Spleen (tissue), 11 donors: ENCODE results near the gene CHMP1B. TPM values are rescaled to one million over a fixed set of nuclear protein-coding genes. Genes with fewer than 3 reads are reported as not detected.

Experiments used
- DNase-seq: peaks from one replicate; pipeline ENCODE4 v3.0.0-alpha.2; 2020
- H3K27ac ChIP-seq, 8 donors: fragments of 200-600 bp; sonication (generic) in 7 of 8; 1 replicate in 4 of 8; 2 replicates in 4 of 8; pipeline versions ENCODE4 v1.5.0 to v1.8.0; 2016 to 2021; ENCODE audit warnings: inconsistent platforms in 4 of 8, mild to moderate bottlenecking in 4 of 8, moderate library complexity in 1 of 8
- H3K27me3 ChIP-seq, 7 donors: fragments of 200-600 bp; sonication (generic) in 6 of 7; replicated peaks in 1 of 7; 1 replicate in 4 of 7; 2 replicates in 3 of 7; pipeline versions ENCODE4 v1.5.0 to v1.8.0; 2016 to 2021; ENCODE audit warnings: inconsistent platforms in 3 of 7, mild to moderate bottlenecking in 1 of 7
- H3K36me3 ChIP-seq, 6 donors: fragments of 200-600 bp; sonication (generic) in 5 of 6; 1 replicate in 4 of 6; 2 replicates in 2 of 6; pipeline versions ENCODE4 v1.5.0 to v1.8.0; 2016 to 2021; ENCODE audit warnings: inconsistent platforms in 2 of 6
- H3K4me1 ChIP-seq, 6 donors: fragments of 200-600 bp; sonication (generic) in 5 of 6; 1 replicate in 3 of 6; 2 replicates in 3 of 6; pipeline versions ENCODE4 v1.5.0 to v1.8.0; 2016 to 2021; ENCODE audit warnings: inconsistent platforms in 3 of 6
- H3K4me3 ChIP-seq, 8 donors: fragments of 200-600 bp; sonication (generic) in 7 of 8; 1 replicate in 4 of 8; 2 replicates in 4 of 8; pipeline versions ENCODE4 v1.5.0 to v1.8.0; 2016 to 2021; ENCODE audit warnings: inconsistent platforms in 4 of 8, mild to moderate bottlenecking in 4 of 8, moderate library complexity in 2 of 8
- H3K9me3 ChIP-seq, 8 donors: fragments of 200-600 bp; sonication (generic) in 7 of 8; 1 replicate in 4 of 8; 2 replicates in 4 of 8; pipeline versions ENCODE4 v1.5.0 to v1.8.0; 2016 to 2021; ENCODE audit warnings: inconsistent platforms in 4 of 8
- POLR2A ChIP-seq, 3 donors: fragments of 450-650 bp; IDR thresholded peaks; one replicate each; pipeline ENCODE4 v1.5.1; 2017; ENCODE audit warnings: antibody characterized with exemption in 3 of 3, mild to moderate bottlenecking in 1 of 3
- POLR2AphosphoS5 ChIP-seq, 3 donors: sonication (generic); formaldehyde crosslinking; IDR thresholded peaks; one replicate each; pipeline ENCODE4 v1.5.1; 2017; ENCODE audit warnings: antibody characterized with exemption in 3 of 3
- WGBS, 5 donors: extraction: QIAGEN DNeasy Blood & Tissue Kit in 3 of 5; methylation state at CpG; one replicate each; pipeline versions ENCODE4 v1.1.5 to v1.1.7; 2013 to 2018; 5-methylcytosine and 5-hydroxymethylcytosine counted together
- intact Hi-C: fragments of 100-400 bp; cut with DNase I; formaldehyde crosslinking; loops from one replicate; pipeline ENCODE4 v1.15.0; 2023; ENCODE audit warnings: low total_unique reads
- polyA plus RNA-seq, 3 donors: library from polyadenylated mRNA; stranded (reverse); fragments of 200-250 nt; gene quantifications; one replicate each; pipeline ENCODE4 v1.2.1, GENCODE V29; 2013
- total RNA-seq, 7 donors: library from RNA; depleted of rRNA in 3 of 7; stranded (reverse); fragments of >200 nt in 3 of 7; fragmentation: NEBNext Ultra II Directional in 4 of 7; extraction: Animal tissue kit (Norgen Biotek cat#: 25700) in 4 of 7; gene quantifications; one replicate each; pipeline versions ENCODE4 v1.1.0 to v1.2.1, GENCODE V29; 2016 to 2021
- TF ChIP-seq, protein P1 (sequence below), 11 experiments: fragments of 200-600 bp in 7 of 11; fragments of 450-650 bp in 4 of 11; sonication (generic) in 4 of 11; IDR thresholded peaks in 8 of 11; conservative IDR thresholded peaks in 3 of 11; 1 replicate in 7 of 11; 2 replicates in 4 of 11; pipeline versions ENCODE4 v1.4.0 to v1.8.0; 2016 to 2021; ENCODE audit warnings: antibody characterized with exemption in 11 of 11, inconsistent platforms in 4 of 11, mild to moderate bottlenecking in 1 of 11
- donor health status: healthy with polysubstance abuse.
- donor health status: DM: no; HTN: no; CAD: no; lungs with moderate emphysema.
- donor health status: DM: no; HTN: no; CAD: no.
- donor health status: Bipolar disorder and iron deficiency.
- donor health status: healthy.
- donor health status: DM: no; HTN: no; CAD: no.
- donor health status: DM: yes; HTN: yes; CAD: no.

CHMP1B gene
- total and polyA plus RNA-seq, 10 donors, result 33.1 to 58.0 (median 38.7) TPM

DNA sequence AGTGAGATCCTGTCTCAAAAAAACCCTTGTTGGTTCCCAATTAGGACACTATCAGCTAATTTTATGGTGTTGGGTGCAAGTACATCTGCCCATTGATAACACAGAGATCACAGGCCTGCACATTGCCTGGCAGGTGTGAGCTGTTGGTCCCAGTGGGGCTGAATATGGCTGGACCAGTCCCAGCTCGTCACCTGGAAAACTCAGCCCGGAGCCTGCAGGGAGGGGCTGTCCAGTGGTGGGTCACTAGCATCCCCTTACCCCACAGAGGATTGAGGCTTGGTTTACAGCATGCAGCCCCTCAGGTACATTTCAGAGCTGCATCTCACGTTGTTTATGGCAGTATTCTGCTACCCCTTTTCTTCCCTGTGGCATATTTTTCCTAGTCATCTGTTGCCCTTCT is 40.8 kb upstream of the CHMP1B start:
- intact Hi-C loops, result no loop called here
- Histone ChIP-seq H3K4me1 (no peaks in the 10 kb centered on the region), H3K36me3 (no peaks in the 10 kb centered on the region), H3K27me3 (no peaks in the 10 kb centered on the region), H3K9me3 (no peaks in the 10 kb centered on the region), H3K4me3 (no peak overlapping the region), H3K27ac (no peak overlapping the region)
- no peak for DNase-seq
- 77 to 90% (median 86%) methylated on average over 3 of the region's 3 CpGs for WGBS, 5 donors
- TF ChIP-seq, protein P1, sequence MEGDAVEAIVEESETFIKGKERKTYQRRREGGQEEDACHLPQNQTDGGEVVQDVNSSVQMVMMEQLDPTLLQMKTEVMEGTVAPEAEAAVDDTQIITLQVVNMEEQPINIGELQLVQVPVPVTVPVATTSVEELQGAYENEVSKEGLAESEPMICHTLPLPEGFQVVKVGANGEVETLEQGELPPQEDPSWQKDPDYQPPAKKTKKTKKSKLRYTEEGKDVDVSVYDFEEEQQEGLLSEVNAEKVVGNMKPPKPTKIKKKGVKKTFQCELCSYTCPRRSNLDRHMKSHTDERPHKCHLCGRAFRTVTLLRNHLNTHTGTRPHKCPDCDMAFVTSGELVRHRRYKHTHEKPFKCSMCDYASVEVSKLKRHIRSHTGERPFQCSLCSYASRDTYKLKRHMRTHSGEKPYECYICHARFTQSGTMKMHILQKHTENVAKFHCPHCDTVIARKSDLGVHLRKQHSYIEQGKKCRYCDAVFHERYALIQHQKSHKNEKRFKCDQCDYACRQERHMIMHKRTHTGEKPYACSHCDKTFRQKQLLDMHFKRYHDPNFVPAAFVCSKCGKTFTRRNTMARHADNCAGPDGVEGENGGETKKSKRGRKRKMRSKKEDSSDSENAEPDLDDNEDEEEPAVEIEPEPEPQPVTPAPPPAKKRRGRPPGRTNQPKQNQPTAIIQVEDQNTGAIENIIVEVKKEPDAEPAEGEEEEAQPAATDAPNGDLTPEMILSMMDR (IDR thresholded peaks at IDR 0.05 in 8 of 11, conservative IDR thresholded peaks at IDR 0.05 in 3 of 11), result no peak

DNA sequence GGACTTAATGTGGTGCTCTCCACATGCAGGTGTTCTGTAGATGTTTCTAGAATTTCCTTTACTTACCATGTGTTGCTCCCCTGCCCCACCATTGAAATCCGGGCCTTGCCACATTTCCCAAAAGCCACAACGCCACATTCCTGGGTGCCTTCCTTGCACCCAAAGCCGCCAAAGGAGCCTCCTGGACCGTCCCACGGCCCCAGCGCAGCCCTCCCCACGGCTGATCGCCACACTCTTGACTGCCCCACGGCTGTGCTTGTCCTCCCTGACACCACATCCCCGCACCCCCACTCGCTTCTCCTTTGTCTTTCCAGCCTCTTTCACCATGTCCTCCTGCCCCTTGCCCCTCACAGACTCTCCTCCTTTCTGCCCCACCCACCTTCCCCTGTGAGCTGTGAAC is 40.2 kb upstream of the CHMP1B start:
- 81 to 91% (median 90%) methylated on average over 11 of the region's 11 CpGs for WGBS, 5 donors
- H3K4me3 ChIP-seq, result no peak overlapping the region
- intact Hi-C loops, result no loop called here

DNA sequence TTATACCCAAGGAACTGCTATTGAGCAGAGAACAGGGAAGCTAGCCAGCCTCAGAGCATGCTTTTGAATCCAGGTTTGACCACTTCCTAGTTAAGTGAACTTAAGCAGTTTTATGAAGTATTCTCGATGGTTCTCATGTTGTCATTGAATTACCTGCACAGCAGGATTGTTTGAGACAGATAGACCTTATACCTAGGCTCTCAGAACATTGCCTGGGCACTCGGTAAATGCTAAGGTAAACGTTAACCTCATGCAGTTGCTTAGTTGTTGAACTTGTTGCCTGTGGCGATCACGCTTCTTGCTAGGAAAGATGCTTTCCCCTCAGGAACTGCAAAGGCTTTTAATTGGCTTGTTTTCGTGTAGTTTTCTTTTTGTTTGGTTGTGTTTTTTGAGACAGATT is 34.0 kb upstream of the CHMP1B start:
- 80 to 91% (median 81%) methylated on average over 6 of the region's 6 CpGs for WGBS, 5 donors
- Histone ChIP-seq H3K27me3 (no peaks in the 10 kb centered on the region), H3K9me3 (peaks cover 0 to 9% (median 2%) of the 10 kb centered on the region in 8 donors), H3K4me1 (no peaks in the 10 kb centered on the region), H3K4me3 (no peak overlapping the region), H3K27ac (no peak overlapping the region), H3K36me3 (no peaks in the 10 kb centered on the region)
- intact Hi-C loops, result no loop called here
- no peak for DNase-seq
- no peak for TF ChIP-seq POLR2A (IDR thresholded peaks at IDR 0.05)
- TF ChIP-seq POLR2AphosphoS5 (IDR thresholded peaks at IDR 0.05), result no peak
- TF ChIP-seq, protein P1 (IDR thresholded peaks at IDR 0.05 in 8 of 11, conservative IDR thresholded peaks at IDR 0.05 in 3 of 11), result no peak

More for the DNA sequence above, 40.2 kb upstream of the CHMP1B start:
- no peaks in the 10 kb centered on the region for H3K27me3 ChIP-seq
- TF ChIP-seq POLR2AphosphoS5 (IDR thresholded peaks at IDR 0.05), result no peak
- TF ChIP-seq, protein P1 (IDR thresholded peaks at IDR 0.05 in 8 of 11, conservative IDR thresholded peaks at IDR 0.05 in 3 of 11), result no peak
- no peak overlapping the region for H3K27ac ChIP-seq
- DNase-seq, result no peak
- no peaks in the 10 kb centered on the region for H3K4me1 ChIP-seq
- no peaks in the 10 kb centered on the region for H3K9me3 ChIP-seq
- H3K36me3 ChIP-seq, result no peaks in the 10 kb centered on the region

DNA sequence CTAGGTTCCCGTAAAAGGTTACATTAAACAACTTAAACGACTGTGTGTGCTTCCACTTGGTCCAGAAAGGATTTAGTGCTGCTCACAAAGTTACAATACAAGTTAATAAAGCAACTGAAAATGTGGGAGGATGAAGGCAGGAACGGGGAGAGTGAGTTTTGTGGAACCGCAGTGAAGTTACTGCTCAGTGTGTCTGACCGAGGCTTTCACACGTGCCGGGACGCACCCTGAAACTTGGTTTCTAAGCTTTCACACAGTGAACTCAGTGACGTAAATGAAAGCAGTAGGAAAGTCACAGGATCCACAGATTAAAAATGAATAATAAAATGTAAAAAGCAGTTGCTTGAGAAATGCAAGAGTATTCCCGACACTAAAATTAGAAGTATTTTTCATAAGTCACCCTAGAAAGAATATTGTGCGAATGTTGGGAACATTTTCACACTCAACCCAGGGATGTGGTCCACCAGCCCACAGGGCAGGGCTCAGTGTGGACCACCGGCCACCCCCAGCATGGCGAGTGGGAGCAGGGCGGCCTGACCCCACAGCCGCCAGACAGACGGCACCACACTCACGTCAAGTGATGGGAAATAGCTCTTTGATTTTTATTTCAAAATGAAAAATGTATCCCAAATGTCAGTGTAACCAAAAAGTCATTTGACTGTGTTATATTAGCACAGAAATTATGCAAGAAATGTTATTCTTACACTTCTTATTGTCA is 32.6 kb upstream of the CHMP1B start:
- Histone ChIP-seq H3K9me3 (peaks cover 0 to 9% (median 2%) of the 10 kb centered on the region in 8 donors), H3K27ac (no peak overlapping the region), H3K4me3 (no peak overlapping the region), H3K36me3 (no peaks in the 10 kb centered on the region), H3K4me1 (no peaks in the 10 kb centered on the region), H3K27me3 (no peaks in the 10 kb centered on the region)
- TF ChIP-seq POLR2AphosphoS5 (IDR thresholded peaks at IDR 0.05), result no peak
- no peak for TF ChIP-seq POLR2A (IDR thresholded peaks at IDR 0.05)
- TF ChIP-seq, protein P1 (IDR thresholded peaks at IDR 0.05 in 8 of 11, conservative IDR thresholded peaks at IDR 0.05 in 3 of 11), result no peak
- DNase-seq, result no peak
- 84 to 89% (median 87%) methylated on average over 17 of the region's 17 CpGs for WGBS, 5 donors
- intact Hi-C loops, result no loop called here
